ENCODE measurements around the gene GHR. TPM values are rescaled to one million over a fixed set of nuclear protein-coding genes. Genes with fewer than 3 reads are reported as not detected.

GHR gene
- polyA plus RNA-seq, 1 donor (not counting 4 experiments of a cell fraction or from before 2014, with no cell fraction given): 1.8 TPM

DNA sequence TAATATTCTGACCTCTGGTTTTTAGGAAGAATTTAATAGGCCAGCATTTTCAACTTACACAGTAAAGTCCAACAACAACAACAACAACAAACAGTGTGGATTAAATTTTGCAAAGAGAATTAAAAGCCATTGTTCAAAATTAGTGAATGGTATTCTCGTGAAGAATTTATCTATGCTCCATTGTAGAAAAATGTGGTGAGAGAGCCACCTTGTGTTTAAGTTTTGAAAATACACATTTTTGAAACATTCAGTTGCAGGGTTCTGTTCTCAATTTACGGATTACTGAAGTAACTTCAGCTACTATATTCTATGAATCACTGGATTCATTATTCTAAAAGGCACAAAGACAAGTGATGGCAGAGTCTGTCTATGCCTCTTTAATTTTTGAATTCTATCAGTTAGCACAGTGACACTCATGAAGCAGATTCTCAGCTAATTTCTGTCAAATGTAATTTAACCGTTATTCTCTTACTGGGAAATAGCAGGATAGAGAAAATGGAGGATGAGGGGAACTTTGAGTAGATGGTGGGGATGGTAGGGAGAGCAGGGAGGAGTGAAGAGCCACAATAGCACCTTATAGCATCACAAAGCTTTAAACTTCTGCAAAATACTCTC, 344.4 kb downstream of the GHR start:
- dilution Hi-C loops (cut with MboI; ENCODE audit: extremely low pct_ligation_motif_present, low sequenced_read_pairs): no loop called here
- peak; percentile 68 for FAIRE-seq

DNA sequence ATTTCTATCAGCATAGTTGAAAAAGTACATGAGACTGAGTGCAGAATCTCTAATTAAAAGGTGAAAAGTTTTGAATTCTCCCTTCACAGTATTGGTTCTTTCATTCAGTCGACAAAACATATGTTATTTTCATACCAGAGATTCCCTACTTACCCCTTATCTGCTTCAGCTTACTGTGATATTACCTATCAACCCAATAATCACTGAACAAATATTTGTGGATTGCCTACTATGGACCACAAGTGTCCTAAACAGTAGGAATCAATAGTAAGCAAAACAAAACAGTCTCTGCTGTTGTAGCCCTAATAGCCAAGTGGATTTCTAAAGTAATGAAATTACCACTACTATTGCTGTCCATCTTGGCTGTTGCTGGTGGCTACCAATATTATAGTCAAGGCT, 344.9 kb downstream of the GHR start:
- H3K9ac ChIP-seq (ENCODE audit: control insufficient read depth, extremely low read depth, insufficient read depth, low read length): no peak overlapping the region
- H3K9me3 ChIP-seq (ENCODE audit: control insufficient read depth, low read depth, low read length): no peaks in the 10 kb centered on the region
- no peaks in the 10 kb centered on the region for H3K9me1 ChIP-seq (ENCODE audit: control insufficient read depth, extremely low read depth, insufficient read depth, low read length)
- H4K20me1 ChIP-seq (ENCODE audit: control insufficient read depth, extremely low read depth, insufficient read depth, low read length): no peaks in the 10 kb centered on the region
- dilution Hi-C loops (cut with MboI; ENCODE audit: extremely low pct_ligation_motif_present, low sequenced_read_pairs): no loop called here
- no peak for DNase-seq (ENCODE audit: low read depth, low spot score)
- TF ChIP-seq, protein P1, sequence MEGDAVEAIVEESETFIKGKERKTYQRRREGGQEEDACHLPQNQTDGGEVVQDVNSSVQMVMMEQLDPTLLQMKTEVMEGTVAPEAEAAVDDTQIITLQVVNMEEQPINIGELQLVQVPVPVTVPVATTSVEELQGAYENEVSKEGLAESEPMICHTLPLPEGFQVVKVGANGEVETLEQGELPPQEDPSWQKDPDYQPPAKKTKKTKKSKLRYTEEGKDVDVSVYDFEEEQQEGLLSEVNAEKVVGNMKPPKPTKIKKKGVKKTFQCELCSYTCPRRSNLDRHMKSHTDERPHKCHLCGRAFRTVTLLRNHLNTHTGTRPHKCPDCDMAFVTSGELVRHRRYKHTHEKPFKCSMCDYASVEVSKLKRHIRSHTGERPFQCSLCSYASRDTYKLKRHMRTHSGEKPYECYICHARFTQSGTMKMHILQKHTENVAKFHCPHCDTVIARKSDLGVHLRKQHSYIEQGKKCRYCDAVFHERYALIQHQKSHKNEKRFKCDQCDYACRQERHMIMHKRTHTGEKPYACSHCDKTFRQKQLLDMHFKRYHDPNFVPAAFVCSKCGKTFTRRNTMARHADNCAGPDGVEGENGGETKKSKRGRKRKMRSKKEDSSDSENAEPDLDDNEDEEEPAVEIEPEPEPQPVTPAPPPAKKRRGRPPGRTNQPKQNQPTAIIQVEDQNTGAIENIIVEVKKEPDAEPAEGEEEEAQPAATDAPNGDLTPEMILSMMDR (optimal IDR thresholded peaks at IDR 0.05 in 1 of 3, IDR thresholded peaks at IDR 0.05 in 1 of 3, conservative IDR thresholded peaks at IDR 0.05 in 1 of 3; ENCODE audit: extremely low read depth in 1 of 3, insufficient read depth in 2 of 3, low read length in 3 of 3): no peak
- TF ChIP-seq EZH2 (IDR thresholded peaks at IDR 0.05; ENCODE audit: low read length): no peak
- FAIRE-seq: no peak
- H3K4me2 ChIP-seq (ENCODE audit: control insufficient read depth, extremely low read depth, insufficient read depth, low read depth, low read length): no peak overlapping the region
- H3K4me3 ChIP-seq (ENCODE audit: control insufficient read depth in 2 of 3, extremely low read depth in 1 of 3, insufficient read depth in 2 of 3, low read depth in 1 of 3, low read length in 3 of 3): no peak overlapping the region
- no peaks in the 10 kb centered on the region for H3K36me3 ChIP-seq (ENCODE audit: control insufficient read depth in 2 of 2, extremely low read depth in 1 of 2, insufficient read depth in 2 of 2, low read length in 2 of 2)
- H3K27ac ChIP-seq (ENCODE audit: control insufficient read depth, insufficient read depth, low read length): no peak overlapping the region
- H2AFZ ChIP-seq (ENCODE audit: control insufficient read depth, low read length): no peak overlapping the region
- H3K27me3 ChIP-seq (ENCODE audit: control insufficient read depth, extremely low read depth, insufficient read depth, low read length): no peaks in the 10 kb centered on the region
- peaks cover 10% of the 10 kb centered on the region for H3K4me1 ChIP-seq (ENCODE audit: control insufficient read depth, extremely low read depth, insufficient read depth, low read length)
- H3K79me2 ChIP-seq (ENCODE audit: control insufficient read depth, insufficient read depth, low read length): no peaks in the 10 kb centered on the region

More for the DNA sequence above, 344.4 kb downstream of the GHR start:
- Histone ChIP-seq H2AFZ (ENCODE audit: control insufficient read depth, low read length) (no peak overlapping the region), H3K4me3 (ENCODE audit: control insufficient read depth in 2 of 3, extremely low read depth in 1 of 3, insufficient read depth in 2 of 3, low read depth in 1 of 3, low read length in 3 of 3) (no peak overlapping the region), H3K27me3 (ENCODE audit: control insufficient read depth, extremely low read depth, insufficient read depth, low read length) (no peaks in the 10 kb centered on the region), H3K4me1 (ENCODE audit: control insufficient read depth, extremely low read depth, insufficient read depth, low read length) (peaks cover 7% of the 10 kb centered on the region), H3K36me3 (ENCODE audit: control insufficient read depth in 2 of 2, extremely low read depth in 1 of 2, insufficient read depth in 2 of 2, low read length in 2 of 2) (no peaks in the 10 kb centered on the region), H3K79me2 (ENCODE audit: control insufficient read depth, insufficient read depth, low read length) (no peaks in the 10 kb centered on the region), H3K4me2 (ENCODE audit: control insufficient read depth, extremely low read depth, insufficient read depth, low read depth, low read length) (no peak overlapping the region), H3K9ac (ENCODE audit: control insufficient read depth, extremely low read depth, insufficient read depth, low read length) (no peak overlapping the region), H3K27ac (ENCODE audit: control insufficient read depth, insufficient read depth, low read length) (no peak overlapping the region), H3K9me1 (ENCODE audit: control insufficient read depth, extremely low read depth, insufficient read depth, low read length) (no peaks in the 10 kb centered on the region), H4K20me1 (ENCODE audit: control insufficient read depth, extremely low read depth, insufficient read depth, low read length) (no peaks in the 10 kb centered on the region), H3K9me3 (ENCODE audit: control insufficient read depth, low read depth, low read length) (no peaks in the 10 kb centered on the region)
- DNase-seq (ENCODE audit: low read depth, low spot score): no peak
- no peak for TF ChIP-seq EZH2 (IDR thresholded peaks at IDR 0.05; ENCODE audit: low read length)
- TF ChIP-seq, protein P1 (optimal IDR thresholded peaks at IDR 0.05 in 1 of 3, IDR thresholded peaks at IDR 0.05 in 1 of 3, conservative IDR thresholded peaks at IDR 0.05 in 1 of 3; ENCODE audit: extremely low read depth in 1 of 3, insufficient read depth in 2 of 3, low read length in 3 of 3): peak in 2 of 3 experiments; percentile 25 to 33
